ENCODE data around the gene BCAS3.

- no peak for TF ChIP-seq CTCF (IDR thresholded peaks at IDR 0.05)
- no peak for TF ChIP-seq POLR2AphosphoS5 (IDR thresholded peaks at IDR 0.05)
- TF ChIP-seq EP300 (IDR thresholded peaks at IDR 0.05) = no peak
- TF ChIP-seq POLR2A (IDR thresholded peaks at IDR 0.05) = no peak
These were observed 282.9 kb downstream of the BCAS3 start for GRCh38 chr17:60960398-60961065.
